ENCODE results near the gene PPP3CA. TPM values are rescaled to one million over a fixed set of nuclear protein-coding genes. Genes with fewer than 3 reads are reported as not detected.
A peak's percentile ranks its signal among the peaks of the same experiment; 100 is the strongest.
"Not testable (repeated sequence)": the region's sequence is repeated elsewhere in the genome, so short reads cannot be mapped to it uniquely, and the experiment has no call there.

The PPP3CA gene
- polyA plus RNA-seq, 1 donor from 2014 or later: 18.0 TPM

GRCh38 chr4:101238706-101239105 lies 108.6 kb downstream of the PPP3CA start:
- Mint-ChIP-seq H3K36me3 (peaks cover 3% of the 10 kb centered on the region), H3K4me3 (peak overlapping the region in 2 of 4 donors; percentile 20 to 43), H3K9me3 (no peaks in the 10 kb centered on the region), H3K27me3 (no peaks in the 10 kb centered on the region), H3K4me1 (peaks cover 46 to 56% (median 46%) of the 10 kb centered on the region in 3 donors), H3K27ac (peak overlapping the region in 1 of 3 donors; percentile 41)

- Mint-ChIP-seq H3K4me3 (peak overlapping the region in 1 of 4 donors; percentile 36), H3K27ac (no peak overlapping the region), H3K9me3 (no peaks in the 10 kb centered on the region), H3K27me3 (no peaks in the 10 kb centered on the region), H3K36me3 (peaks cover 3% of the 10 kb centered on the region), H3K4me1 (peaks cover 41 to 51% (median 44%) of the 10 kb centered on the region in 3 donors)
These were observed 109.6 kb downstream of the PPP3CA start for GRCh38 chr4:101237773-101238172.

GRCh38 chr4:101236097-101236496 lies 111.2 kb downstream of the PPP3CA start:
- Mint-ChIP-seq H3K27me3 (no peaks in the 10 kb centered on the region), H3K4me1 (peaks cover 37 to 55% (median 50%) of the 10 kb centered on the region in 3 donors), H3K36me3 (peaks cover 3% of the 10 kb centered on the region), H3K4me3 (peak overlapping the region in 2 of 4 donors; percentile 5 to 35), H3K27ac (no peak overlapping the region), H3K9me3 (no peaks in the 10 kb centered on the region)

GRCh38 chr4:101234141-101234540 lies 113.2 kb downstream of the PPP3CA start:
- H3K27me3 Mint-ChIP-seq, H3K36me3 Mint-ChIP-seq, H3K9me3 Mint-ChIP-seq: not testable (repeated sequence)
- H3K27ac Mint-ChIP-seq: peak overlapping the region in 1 of 3 donors; percentile 3
- H3K4me3 Mint-ChIP-seq: peak overlapping the region in 1 of 4 donors; percentile 20
- H3K4me1 Mint-ChIP-seq: peaks cover 37 to 58% (median 48%) of the 10 kb centered on the region in 3 donors

DNA sequence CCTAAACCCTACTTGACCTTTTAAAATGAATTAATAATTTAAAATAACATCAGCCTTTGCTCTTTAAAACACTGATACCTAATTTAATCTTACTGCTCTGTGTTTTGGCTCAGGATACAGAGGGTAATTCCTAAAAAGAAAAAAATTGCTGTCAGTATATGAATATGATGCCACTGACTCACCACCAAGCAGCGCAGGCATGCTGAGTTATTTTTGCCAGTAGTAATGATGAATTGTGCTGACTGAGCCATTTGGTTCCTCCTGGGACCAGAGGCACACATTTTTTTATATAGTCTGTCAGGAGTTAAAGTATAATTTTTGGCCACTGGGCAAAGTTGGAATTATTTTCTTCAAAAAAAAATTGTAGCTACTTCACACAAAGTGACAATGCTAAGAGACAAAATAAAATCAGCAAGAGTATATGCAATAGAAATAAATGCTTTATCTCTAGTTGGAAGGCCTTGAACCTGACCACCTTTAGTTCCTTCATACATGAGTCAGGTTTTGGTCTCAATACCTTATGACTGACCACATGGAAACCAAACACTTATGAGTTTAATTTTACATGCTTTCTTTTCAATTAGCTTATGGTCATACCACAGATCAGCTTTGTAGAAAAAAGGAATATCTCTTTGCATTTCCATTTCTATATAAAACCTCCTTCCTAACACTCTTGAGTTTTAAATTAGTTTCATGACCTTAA lies 115.1 kb downstream of the PPP3CA start:
- H3K4me1 Mint-ChIP-seq: peaks cover 30 to 45% (median 33%) of the 10 kb centered on the region in 3 donors
- H3K27me3 Mint-ChIP-seq: no peaks in the 10 kb centered on the region
- H3K27ac Mint-ChIP-seq: peak overlapping the region in 1 of 3 donors; percentile 25
- H3K9me3 Mint-ChIP-seq: peaks cover 0 to 3% (median 0%) of the 10 kb centered on the region in 3 donors
- H3K4me3 Mint-ChIP-seq: no peak overlapping the region
- peaks cover 6% of the 10 kb centered on the region for H3K36me3 Mint-ChIP-seq

- Mint-ChIP-seq H3K27ac (no peak overlapping the region), H3K4me1 (peaks cover 26 to 46% (median 32%) of the 10 kb centered on the region in 3 donors), H3K36me3 (peaks cover 4% of the 10 kb centered on the region), H3K9me3 (peaks cover 0 to 3% (median 0%) of the 10 kb centered on the region in 3 donors), H3K4me3 (peak overlapping the region in 2 of 4 donors; percentile 39), H3K27me3 (no peaks in the 10 kb centered on the region)
These were observed 116.4 kb downstream of the PPP3CA start for GRCh38 chr4:101230801-101231426.

DNA sequence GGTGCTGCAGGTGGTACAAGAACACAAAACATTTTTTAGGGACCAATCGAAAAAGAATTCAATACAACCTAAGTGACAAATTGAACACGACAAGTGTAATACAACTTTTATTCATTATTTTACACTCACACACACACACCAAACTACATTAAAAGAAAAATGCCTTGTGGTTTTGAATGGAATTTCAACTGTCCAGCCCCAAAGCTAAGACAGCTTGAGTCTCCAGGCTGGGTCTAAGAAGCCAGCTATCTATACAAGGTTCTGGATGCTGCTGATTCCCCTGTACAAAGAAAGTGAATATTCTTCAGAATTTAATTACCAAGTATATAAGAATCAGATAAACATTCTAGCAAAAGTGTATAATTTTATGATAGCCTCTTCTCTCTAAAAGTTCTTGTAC lies 118.2 kb downstream of the PPP3CA start:
- peaks cover 29 to 56% (median 42%) of the 10 kb centered on the region in 3 donors for H3K4me1 Mint-ChIP-seq
- peaks cover 0 to 3% (median 0%) of the 10 kb centered on the region in 3 donors for H3K9me3 Mint-ChIP-seq
- H3K27ac Mint-ChIP-seq: no peak overlapping the region
- peaks cover 4% of the 10 kb centered on the region for H3K36me3 Mint-ChIP-seq
- H3K27me3 Mint-ChIP-seq: no peaks in the 10 kb centered on the region
- H3K4me3 Mint-ChIP-seq: no peak overlapping the region

DNA sequence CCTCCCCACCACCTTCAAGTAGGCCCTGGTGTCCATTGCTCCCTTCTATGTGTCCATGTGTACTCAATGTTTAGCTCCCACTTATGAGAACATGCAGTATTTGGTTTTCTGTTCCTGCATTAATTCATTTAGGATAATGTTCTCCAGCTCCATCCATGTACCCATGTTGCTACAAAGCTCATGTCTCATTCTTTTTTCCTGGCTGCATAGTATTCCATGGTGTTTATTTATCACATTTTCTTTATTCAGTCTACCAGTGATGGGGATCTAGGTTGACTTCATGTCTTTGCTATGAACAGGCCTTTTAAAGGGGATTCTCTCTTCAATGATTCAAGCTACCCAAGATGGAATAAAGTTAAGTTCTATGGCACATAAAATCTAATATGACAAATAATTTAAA lies 119.6 kb downstream of the PPP3CA start:
- Mint-ChIP-seq H3K27ac (no peak overlapping the region), H3K4me3 (no peak overlapping the region), H3K36me3 (peaks cover 4% of the 10 kb centered on the region), H3K27me3 (no peaks in the 10 kb centered on the region), H3K4me1 (peaks cover 35 to 66% (median 51%) of the 10 kb centered on the region in 3 donors), H3K9me3 (peaks cover 0 to 3% (median 0%) of the 10 kb centered on the region in 3 donors)

DNA sequence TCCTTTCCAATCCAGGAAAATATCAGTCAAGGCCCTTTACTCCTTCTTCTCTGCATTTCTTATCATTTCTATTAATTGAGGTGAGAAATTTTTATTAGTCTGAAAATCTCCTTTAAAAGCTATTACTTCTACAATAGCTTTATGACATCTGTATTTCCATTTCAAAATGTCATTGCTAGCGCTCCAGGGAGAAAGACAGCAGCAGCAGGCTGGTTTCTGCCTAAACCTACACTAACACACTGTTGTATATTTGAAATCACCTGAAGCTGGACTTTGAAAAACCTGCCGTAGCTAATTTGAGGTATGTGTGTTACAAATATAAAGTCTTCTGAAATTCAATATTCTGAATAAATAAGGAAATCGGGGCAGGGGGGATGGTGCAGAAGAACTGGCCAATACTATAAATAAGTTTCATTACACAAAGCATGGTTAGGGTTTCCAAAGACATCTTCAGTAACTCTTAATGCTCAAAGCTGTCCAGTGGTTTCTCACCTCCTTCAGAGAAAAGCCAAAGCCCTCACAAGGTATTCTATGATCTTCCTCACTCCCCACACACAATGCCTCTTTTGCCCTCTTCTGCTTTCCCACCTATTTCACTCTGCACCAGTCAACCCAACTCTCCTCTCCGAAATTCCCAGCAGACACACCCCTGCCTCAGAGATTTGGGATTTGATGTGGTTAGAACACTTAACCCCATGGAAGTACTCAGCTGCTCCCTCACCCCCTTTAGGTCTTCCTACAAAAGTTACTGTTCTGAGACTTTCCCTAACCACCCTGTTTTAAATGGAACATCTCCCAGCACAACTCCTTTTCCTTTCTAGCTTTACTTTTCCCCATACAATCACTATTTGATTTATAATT lies 122.7 kb downstream of the PPP3CA start:
- peaks cover 3% of the 10 kb centered on the region for H3K36me3 Mint-ChIP-seq
- peaks cover 0 to 3% (median 0%) of the 10 kb centered on the region in 3 donors for H3K9me3 Mint-ChIP-seq
- H3K4me3 Mint-ChIP-seq: no peak overlapping the region
- no peaks in the 10 kb centered on the region for H3K27me3 Mint-ChIP-seq
- H3K4me1 Mint-ChIP-seq: peaks cover 42 to 69% (median 55%) of the 10 kb centered on the region in 3 donors
- H3K27ac Mint-ChIP-seq: peak overlapping the region in 2 of 3 donors; percentile 41 to 42

- Mint-ChIP-seq H3K36me3 (no peaks in the 10 kb centered on the region), H3K9me3 (no peaks in the 10 kb centered on the region), H3K4me1 (peaks cover 48 to 79% (median 65%) of the 10 kb centered on the region in 3 donors), H3K4me3 (no peak overlapping the region), H3K27ac (no peak overlapping the region), H3K27me3 (no peaks in the 10 kb centered on the region)
These were observed 125.0 kb downstream of the PPP3CA start for GRCh38 chr4:101222156-101222845.

- H3K9me3 Mint-ChIP-seq: no peaks in the 10 kb centered on the region
- no peaks in the 10 kb centered on the region for H3K36me3 Mint-ChIP-seq
- no peak overlapping the region for H3K4me3 Mint-ChIP-seq
- no peak overlapping the region for H3K27ac Mint-ChIP-seq
- H3K4me1 Mint-ChIP-seq: peaks cover 48 to 78% (median 64%) of the 10 kb centered on the region in 3 donors
- no peaks in the 10 kb centered on the region for H3K27me3 Mint-ChIP-seq
These were observed 126.0 kb downstream of the PPP3CA start for GRCh38 chr4:101221294-101221693.

DNA sequence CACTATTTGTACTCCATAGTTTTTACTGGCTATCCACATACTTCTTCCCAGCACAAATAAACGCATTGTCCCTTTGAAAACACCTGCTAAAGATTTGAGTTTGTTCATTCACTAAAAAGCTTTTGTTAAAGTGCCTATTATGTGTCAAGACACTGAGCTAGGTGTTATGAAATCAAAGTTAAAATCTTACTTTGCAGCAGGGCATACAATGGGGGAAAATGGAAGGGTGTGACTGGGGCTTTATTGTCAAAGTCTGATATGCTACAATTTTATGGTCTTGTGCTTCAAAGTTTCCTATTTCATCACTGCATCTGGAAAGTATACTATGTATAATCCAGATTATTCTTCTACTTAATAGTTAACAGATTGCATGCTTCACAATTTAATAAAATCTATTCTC lies 128.4 kb downstream of the PPP3CA start:
- Mint-ChIP-seq H3K36me3 (peaks cover 2% of the 10 kb centered on the region), H3K27ac (no peak overlapping the region), H3K4me3 (no peak overlapping the region), H3K9me3 (no peaks in the 10 kb centered on the region), H3K4me1 (peaks cover 40 to 63% (median 56%) of the 10 kb centered on the region in 3 donors), H3K27me3 (no peaks in the 10 kb centered on the region)

- H3K27ac Mint-ChIP-seq: no peak overlapping the region
- peaks cover 35 to 63% (median 54%) of the 10 kb centered on the region in 3 donors for H3K4me1 Mint-ChIP-seq
- H3K9me3 Mint-ChIP-seq: no peaks in the 10 kb centered on the region
- no peaks in the 10 kb centered on the region for H3K27me3 Mint-ChIP-seq
- H3K4me3 Mint-ChIP-seq: no peak overlapping the region
- peaks cover 2% of the 10 kb centered on the region for H3K36me3 Mint-ChIP-seq
These were observed 129.0 kb downstream of the PPP3CA start for GRCh38 chr4:101218346-101218745.

DNA sequence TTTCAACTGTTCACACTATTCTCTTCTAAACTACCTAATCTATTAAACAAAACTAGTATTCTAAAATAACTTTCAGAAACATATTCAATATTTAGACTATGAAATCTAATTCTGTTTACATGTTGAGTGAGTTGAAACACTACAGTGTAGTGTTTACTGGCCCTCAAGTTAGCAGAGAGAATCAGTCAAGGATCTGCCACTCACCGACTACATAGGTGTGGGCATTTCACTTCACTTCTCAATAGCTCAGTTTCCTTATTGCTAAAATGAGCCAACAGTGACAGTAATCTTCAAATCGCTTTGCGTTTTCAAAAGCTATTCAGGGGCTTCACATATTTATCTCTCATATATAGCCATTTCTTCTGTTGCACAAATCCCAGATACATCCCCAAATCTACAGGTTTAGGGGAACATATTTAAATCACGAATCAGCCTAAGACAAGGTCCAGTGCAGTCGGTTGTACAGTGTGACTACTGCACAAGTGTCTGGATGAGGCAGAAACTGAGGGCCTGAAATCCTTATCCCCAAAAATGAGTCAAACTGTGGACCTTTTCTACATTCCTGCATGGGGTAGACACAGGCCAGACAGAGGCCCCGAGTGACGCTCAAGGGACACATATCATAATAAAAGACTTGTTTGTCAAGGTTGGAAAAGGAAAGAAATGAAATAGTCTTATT lies 129.8 kb downstream of the PPP3CA start:
- peaks cover 29 to 58% (median 47%) of the 10 kb centered on the region in 3 donors for H3K4me1 Mint-ChIP-seq

More for the DNA sequence above, 129.8 kb downstream of the PPP3CA start:
- Mint-ChIP-seq H3K4me3 (peak overlapping the region in 1 of 4 donors; percentile 4), H3K36me3 (peaks cover 2% of the 10 kb centered on the region), H3K27me3 (no peaks in the 10 kb centered on the region), H3K27ac (peak overlapping the region in 1 of 3 donors; percentile 57), H3K9me3 (no peaks in the 10 kb centered on the region)

Data from IgD-negative memory B cell (primary cell).